Measurements from ENCODE around the gene XPO5.
A peak's percentile ranks its signal among the peaks of the same experiment; 100 is the strongest.
"Not testable (repeated sequence)": the region's sequence is repeated elsewhere in the genome, so short reads cannot be mapped to it uniquely, and the experiment has no call there.

XPO5 gene

GRCh38 chr6:43575772-43576551 is at the start of gene XPO5, which contains the start of gene POLH:
XPO5 (minus strand) TSS chr6:43576038; CDS start chr6:43575864, 174 bp downstream.
POLH (plus strand) TSS chr6:43576185; CDS start chr6:43582320, 6,135 bp downstream.
- peak; percentile 92 to 93 for DNase-seq

GRCh38 chr6:43625393-43625992 is 49.7 kb upstream of the XPO5 start:
- DNase-seq: no peak

GRCh38 chr6:43624786-43625288 is 49.0 kb upstream of the XPO5 start:
- no peak for DNase-seq

DNA sequence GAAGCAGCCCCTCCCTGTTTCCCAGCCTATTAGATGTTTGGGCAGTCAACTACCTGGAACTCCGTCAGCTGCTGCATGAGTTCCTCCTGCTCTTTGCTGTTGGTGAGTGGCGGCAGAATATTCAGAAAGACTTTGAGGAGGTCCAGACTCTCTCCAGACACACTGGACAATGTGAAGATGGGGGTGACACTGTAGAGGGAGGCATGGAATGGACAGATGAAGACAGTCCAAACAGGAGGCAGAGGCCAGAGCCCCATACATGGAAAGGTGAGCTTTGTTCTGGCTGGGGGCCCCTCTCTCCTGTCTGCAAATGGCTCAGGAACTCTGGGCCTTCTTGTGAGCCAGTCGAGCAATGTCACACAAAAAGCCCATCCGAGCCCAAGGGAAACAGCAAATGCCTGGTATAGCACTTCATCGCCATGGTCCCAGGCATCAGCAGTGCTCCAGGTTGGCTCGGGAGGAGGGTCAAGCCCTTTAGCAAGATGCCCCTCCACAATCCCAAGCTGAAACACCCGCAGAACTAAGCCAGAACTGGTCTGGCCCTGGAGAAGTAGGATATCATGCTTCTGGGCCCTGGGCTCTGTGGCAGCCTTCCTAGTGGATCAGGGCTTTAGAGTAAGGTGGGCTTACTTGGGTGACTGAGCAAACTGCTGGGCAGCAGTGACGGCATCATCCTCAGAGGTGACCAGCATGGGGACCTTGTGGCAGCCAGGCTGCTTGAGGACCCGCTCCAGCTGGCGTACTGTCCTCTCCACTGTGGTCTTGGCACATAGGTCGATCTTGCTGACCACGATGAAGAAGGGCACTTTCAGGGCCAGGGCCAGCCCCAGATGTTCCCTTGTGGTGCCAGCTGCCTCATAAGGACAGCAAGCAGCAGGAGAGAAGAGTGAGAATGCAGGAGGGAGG is 48.3 kb upstream of the XPO5 start:
- DNase-seq: no peak

GRCh38 chr6:43622541-43622940 is 46.7 kb upstream of the XPO5 start:
- no peak for DNase-seq

- DNase-seq: no peak
Measured at GRCh38 chr6:43621836-43622180, 46.0 kb upstream of the XPO5 start.

- DNase-seq: no peak
Measured at GRCh38 chr6:43621078-43621835, 45.4 kb upstream of the XPO5 start.

DNA sequence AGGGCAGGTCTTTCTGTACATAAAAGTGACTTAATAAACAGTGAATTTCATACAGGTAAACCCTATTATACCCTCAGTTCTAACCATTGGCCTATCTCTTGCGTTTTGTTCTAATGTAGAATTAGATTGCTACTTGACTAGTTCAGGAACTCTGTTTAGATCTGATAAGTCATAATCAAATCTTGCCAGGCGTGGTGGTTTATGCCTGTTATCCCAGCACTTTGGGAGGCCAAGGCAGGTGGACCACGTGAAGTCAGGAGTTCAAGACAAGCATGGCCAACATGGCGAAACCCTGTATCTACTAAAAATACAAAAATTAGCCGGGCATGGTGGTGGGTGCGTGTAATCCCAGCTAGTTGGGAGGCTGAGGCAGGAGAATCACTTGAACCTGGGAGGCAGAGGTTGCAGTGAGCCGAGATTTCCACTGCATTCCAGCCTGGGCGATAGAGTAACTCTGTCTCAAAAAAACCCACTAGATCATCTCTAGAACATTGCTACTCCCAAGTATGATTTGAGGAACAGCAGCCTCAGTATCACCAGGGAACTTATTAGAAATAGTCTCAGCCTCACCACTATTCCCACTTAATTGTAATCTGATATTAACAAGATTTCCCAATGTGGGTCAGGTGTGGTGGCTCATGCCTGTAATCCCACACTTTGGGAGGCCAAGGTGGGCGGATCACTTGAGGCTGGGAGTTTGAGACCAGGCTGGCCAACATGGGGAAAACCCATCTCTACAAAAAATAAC is 41.1 kb upstream of the XPO5 start:
- DNase-seq: no peak

GRCh38 chr6:43614396-43614730 is 38.5 kb upstream of the XPO5 start:
- no peak for DNase-seq

DNA sequence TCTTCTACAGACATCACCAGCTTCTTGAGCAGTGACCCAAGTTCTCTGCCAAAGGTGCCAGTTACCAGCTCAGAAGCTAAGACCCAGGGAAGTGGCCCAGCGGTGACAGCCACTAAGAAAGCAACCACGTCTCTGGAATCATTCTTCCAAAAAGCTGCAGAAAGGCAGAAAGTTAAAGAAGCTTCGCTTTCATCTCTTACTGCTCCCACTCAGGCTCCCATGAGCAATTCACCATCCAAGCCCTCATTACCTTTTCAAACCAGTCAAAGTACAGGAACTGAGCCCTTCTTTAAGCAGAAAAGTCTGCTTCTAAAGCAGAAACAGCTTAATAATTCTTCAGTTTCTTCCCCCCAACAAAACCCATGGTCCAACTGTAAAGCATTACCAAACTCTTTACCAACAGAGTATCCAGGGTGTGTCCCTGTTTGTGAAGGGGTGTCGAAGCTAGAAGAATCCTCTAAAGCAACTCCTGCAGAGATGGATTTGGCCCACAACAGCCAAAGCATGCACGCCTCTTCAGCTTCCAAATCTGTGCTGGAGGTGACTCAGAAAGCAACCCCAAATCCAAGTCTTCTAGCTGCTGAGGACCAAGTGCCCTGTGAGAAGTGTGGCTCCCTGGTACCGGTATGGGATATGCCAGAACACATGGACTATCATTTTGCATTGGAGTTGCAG is 38.0 kb upstream of the XPO5 start:
- DNase-seq: no peak

DNA sequence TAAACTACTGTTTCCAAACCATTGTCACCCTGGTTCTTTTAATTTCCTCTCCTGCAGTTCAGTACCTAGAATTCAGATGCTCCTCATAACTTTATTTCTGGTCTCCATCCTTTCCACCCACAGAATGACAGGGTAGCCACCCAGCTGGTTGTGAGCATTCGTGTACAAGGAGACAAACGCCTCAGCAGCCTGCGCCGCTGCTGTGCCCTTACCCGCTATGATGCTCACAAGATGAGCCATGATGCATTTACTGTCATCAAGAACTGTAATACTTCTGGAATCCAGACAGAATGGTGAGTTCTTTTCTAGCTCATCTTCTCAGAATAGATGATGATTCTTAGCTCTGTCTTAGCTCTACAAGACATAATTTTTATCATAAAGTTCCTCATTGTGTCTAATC is 34.6 kb upstream of the XPO5 start:
- no peak for DNase-seq

GRCh38 chr6:43609402-43609801 is 33.6 kb upstream of the XPO5 start:
- DNase-seq: no peak

DNA sequence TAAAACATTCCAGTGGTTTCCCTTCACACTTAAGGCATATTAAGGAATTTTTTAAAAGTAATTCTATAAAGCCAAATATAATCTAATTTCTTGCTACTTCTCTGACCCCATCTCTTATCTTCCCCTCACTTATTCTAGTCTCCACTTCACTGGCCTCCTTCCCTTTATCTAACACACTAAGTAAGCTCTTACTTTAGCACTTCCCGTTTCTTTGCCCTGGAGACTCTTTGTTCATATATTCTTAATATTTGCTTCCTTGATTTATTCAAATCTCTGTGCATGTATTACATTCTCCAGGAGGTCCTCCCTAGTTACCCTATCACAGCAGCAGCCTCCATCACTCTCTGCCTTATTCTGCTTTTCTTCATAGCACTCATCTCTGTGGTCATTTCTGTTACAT is 33.0 kb upstream of the XPO5 start:
- DNase-seq: no peak

DNA sequence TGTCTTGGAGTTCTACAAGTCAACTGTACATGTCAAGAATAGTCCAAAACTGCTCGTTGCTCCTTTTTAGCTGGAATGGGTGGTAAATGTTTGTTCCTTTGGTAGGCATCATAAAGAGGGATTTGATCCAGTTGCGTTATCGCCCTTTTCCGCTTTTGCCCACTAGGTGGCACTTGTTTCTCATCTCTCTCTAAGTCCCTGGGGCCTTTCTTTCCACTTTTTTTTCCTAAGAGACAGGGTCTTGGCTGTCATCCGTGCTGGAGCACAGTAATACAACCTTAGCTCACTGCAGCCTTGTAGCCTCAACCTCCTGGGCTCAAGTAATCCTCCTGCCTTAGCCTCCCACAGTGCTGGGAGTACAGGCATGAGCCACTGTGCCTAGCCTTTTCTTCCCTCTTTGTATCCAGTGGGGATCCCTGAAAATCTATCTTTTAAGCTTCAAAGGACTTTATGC is 32.5 kb upstream of the XPO5 start:
- DNase-seq: peak; percentile 37 to 58

DNA sequence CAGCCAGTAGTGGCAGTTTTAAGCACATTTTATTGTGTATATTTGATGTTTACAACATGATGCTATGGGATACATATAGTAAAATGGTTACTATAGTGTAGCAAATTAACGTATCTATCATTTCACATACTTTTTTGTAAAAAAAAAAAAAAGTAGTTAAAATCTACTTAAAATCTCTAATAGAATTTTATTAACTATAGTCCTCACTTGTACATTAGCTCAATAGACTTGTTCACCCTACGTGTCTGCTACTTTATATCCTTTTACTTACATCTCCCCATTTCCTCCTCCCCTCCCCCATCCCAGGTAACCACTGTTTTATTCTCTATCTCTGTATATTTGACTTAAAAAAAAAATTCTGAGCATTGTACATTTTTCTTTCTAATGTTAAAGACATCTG is 30.2 kb upstream of the XPO5 start:
- DNase-seq: no peak

DNA sequence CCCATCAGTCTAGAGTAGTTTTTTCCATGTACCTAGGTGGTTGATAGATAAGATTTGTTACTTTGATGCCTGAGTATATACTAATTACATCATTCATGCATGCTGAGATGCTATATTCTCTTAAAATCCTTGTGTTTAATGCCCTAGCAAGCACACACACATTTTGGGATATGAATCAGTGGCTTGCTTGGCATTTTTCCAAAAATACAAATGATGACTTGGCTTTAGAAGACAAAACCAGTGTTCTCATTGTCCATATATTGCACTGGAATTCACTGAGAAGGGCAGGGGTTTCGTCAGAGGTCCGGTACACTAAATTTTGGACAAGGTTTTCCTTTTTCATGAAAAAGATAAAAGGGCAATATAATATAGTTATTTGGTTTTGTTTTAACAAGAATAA is 28.3 kb upstream of the XPO5 start:
- no peak for DNase-seq

- no peak for DNase-seq
Measured at GRCh38 chr6:43600595-43600994, 24.8 kb upstream of the XPO5 start.

- no peak for DNase-seq
Measured at GRCh38 chr6:43593938-43594337, 18.1 kb upstream of the XPO5 start.

DNA sequence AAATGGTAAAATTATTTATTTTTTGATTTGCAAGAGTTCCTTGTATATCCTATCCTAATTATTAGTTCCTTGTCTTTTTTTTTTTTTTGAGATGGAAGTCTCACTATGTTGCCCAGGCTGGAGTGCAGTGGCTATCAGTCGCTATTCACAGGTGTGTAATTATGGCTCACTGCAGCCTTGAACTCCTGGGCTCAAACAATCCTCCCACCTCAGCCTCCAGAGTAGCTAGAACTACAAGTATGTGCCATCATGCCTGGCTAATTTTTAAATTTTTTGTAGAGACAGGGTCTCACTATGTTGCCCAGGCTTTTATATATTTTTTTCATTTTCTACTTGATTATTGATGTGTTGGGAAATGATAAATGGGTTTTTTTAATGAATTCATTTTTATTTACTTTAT is 13.7 kb upstream of the XPO5 start:
- DNase-seq: not testable (repeated sequence)

DNA sequence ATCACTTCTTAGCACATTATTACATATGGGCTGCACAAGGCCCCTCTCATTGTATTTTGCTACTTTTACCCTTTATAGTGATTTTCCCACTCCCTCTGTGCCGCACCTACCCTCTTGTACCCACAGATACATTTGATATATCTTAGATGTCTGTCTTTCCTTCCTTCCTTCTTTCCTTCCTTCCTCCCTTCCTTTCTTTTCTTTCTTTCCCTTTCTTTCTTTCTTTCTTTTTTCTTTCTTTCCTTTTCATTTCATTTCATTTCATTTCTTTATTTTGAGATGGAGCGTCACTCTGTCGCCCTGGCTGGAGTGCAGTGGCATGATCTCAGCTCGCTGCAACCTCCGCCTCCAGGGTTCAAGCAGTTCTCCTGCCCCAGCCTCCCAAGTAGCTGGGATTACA is 12.4 kb upstream of the XPO5 start:
- no peak for DNase-seq

DNA sequence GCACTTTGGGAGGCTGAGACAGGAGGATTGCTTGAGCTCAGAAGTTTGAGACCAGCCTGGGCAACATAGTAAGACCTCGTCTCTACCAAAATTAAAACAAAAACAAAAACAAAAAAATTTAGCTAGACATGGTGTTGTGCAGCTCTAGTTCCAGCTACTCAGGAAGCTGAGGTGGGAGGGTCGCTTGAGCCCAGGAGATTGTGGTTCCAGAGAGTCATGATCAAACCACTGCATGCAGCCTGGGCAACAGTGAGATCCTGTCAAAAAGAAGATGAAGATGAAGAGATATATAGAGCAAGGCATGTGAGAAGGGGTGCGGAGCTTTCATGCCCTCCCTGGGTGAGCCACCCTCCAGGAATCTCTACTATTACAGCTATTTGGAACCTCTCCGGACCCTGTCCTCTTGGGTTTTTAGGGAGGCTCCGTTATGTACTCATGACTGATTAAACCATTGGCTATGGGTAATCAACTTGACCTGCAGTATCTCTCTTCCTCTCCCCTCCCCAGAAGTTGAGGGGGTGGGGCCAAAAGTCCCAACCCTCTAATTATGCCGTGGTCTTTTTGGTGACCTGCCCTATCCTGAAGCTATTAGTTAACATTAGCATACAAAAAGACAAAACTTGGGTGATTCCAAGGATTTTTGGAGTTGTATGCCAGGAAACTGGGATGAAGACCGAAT is 9.2 kb upstream of the XPO5 start:
- peak in 1 of 2 donors; percentile 31 for DNase-seq
